Effector memory CD4-positive, alpha-beta T cell (primary cell): Measurements from ENCODE around the gene IDH1.

Experiments used
- DNase-seq, 3 donors: peaks; one replicate each; pipeline ENCODE4 v3.0.0-alpha.2; 2020
- H3K27ac ChIP-seq: 2 replicates; pipeline ENCODE4 v1.7.0; 2013; ENCODE audit warnings: mild to moderate bottlenecking, low read length, moderate library complexity; ENCODE audit not compliant: insufficient read depth, poor library complexity, severe bottlenecking
- H3K27me3 ChIP-seq: replicated peaks from 2 replicates; pipeline ENCODE4 v1.7.0; 2013; ENCODE audit warnings: mild to moderate bottlenecking, low read length; ENCODE audit not compliant: insufficient read depth, control insufficient read depth, poor library complexity, severe bottlenecking
- H3K36me3 ChIP-seq: 2 replicates; pipeline ENCODE4 v1.7.0; 2013; ENCODE audit warnings: mild to moderate bottlenecking, low read length, moderate library complexity; ENCODE audit not compliant: control insufficient read depth, insufficient read depth
- H3K4me1 ChIP-seq: 2 replicates; pipeline ENCODE4 v1.7.0; 2013; ENCODE audit warnings: low read length, mild to moderate bottlenecking; ENCODE audit not compliant: control insufficient read depth, insufficient read depth, poor library complexity, severe bottlenecking
- H3K4me3 ChIP-seq: 2 replicates; pipeline ENCODE4 v1.7.0; 2013; ENCODE audit warnings: low read length, low read depth, mild to moderate bottlenecking; ENCODE audit not compliant: insufficient read depth, poor library complexity, severe bottlenecking
- H3K9me3 ChIP-seq: 2 replicates; pipeline ENCODE4 v1.7.0; 2013; ENCODE audit warnings: mild to moderate bottlenecking, low read length, moderate library complexity; ENCODE audit not compliant: control insufficient read depth
- total RNA-seq, 3 donors: gene quantifications; one replicate each; lab custom pipeline; 2026; lab: John Stamatoyannopoulos, UW

The IDH1 gene
- 5.7 to 10.1 (median 6.9) reads per million in 3 donors for total RNA-seq

GRCh38 chr2:208254871-208255556, at the start of gene IDH1:
TSS of gene IDH1 (minus strand) at chr2:208255071. CDS start at chr2:208251551, 3,520 bp downstream.
- peak; percentile 88 to 93 (median 88) for DNase-seq
- peaks cover 6% of the 10 kb centered on the region for H3K4me1 ChIP-seq

DNA sequence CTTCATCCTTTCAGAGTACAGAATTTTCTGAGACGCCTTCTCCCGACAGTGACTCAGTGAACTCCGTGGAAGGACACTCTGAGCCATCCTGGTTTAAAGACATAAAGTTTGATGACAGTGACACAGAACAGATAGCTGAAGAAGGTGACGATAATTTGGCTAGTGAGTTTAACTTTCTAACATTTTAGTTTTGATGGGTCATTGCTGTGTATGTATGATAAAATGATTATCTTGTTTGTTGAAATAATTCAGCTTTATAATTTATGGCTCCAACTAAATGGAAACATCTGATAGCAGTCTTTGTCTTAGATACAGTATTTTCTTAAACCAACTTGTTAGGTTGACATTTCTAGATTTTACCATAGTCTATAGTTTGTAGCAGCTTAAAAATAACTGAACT, 49.3 kb upstream of the IDH1 start:
- Histone ChIP-seq H3K27me3 (no peaks in the 10 kb centered on the region), H3K36me3 (peaks cover 45% of the 10 kb centered on the region), H3K4me1 (no peaks in the 10 kb centered on the region), H3K9me3 (no peaks in the 10 kb centered on the region), H3K4me3 (no peak overlapping the region), H3K27ac (no peak overlapping the region)
- DNase-seq, result no peak

More at GRCh38 chr2:208254871-208255556, at the start of gene IDH1:
- Histone ChIP-seq H3K36me3 (no peaks in the 10 kb centered on the region), H3K4me3 (peak within 1 kb of the TSS; percentile 69), H3K27me3 (no peaks in the 10 kb centered on the region), H3K9me3 (no peaks in the 10 kb centered on the region), H3K27ac (peak within 1 kb of the TSS; percentile 43)

DNA sequence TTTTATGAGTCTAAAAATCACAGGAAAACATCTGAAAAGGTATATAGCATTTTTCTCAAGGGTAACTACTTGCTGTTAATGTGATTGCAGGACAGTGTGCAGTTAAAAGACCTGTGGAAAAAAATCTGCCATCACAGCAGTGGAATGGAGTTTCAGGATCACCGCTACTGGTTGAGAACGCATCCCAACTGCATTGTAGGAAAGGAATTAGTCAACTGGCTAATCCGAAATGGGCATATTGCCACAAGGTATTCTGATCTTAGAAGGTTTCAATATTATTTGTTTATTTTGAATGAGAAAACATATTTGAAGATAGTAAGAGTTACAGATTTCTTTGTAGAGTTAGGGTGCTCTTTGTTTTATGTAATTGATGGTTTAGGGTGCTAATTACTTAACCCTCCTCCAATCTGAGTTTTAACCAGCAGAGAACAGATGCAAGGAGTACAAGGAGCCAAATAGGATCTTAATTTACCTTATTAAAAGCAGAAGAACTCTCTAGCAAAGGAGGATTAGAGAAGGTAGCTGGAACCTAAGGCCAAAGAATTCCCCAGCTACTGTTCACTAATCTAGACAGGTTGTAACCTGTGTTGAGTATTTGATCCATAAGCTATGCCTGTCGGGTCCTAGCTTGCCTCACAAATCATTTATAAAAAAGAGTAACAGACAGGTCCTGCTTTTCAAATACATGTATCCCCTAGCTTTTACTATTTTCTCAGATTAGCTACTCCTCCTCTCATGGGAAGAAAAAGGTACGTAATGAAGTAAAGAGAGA, 46.2 kb upstream of the IDH1 start:
- DNase-seq, result no peak
- Histone ChIP-seq H3K4me1 (no peaks in the 10 kb centered on the region), H3K9me3 (no peaks in the 10 kb centered on the region), H3K27me3 (no peaks in the 10 kb centered on the region), H3K4me3 (no peak overlapping the region), H3K27ac (no peak overlapping the region), H3K36me3 (peaks cover 50% of the 10 kb centered on the region)

GRCh38 chr2:208297961-208298360, 43.1 kb upstream of the IDH1 start:
- Histone ChIP-seq H3K4me3 (no peak overlapping the region), H3K9me3 (no peaks in the 10 kb centered on the region), H3K27ac (no peak overlapping the region), H3K4me1 (no peaks in the 10 kb centered on the region), H3K27me3 (no peaks in the 10 kb centered on the region), H3K36me3 (peaks cover 31% of the 10 kb centered on the region)
- no peak for DNase-seq

DNA sequence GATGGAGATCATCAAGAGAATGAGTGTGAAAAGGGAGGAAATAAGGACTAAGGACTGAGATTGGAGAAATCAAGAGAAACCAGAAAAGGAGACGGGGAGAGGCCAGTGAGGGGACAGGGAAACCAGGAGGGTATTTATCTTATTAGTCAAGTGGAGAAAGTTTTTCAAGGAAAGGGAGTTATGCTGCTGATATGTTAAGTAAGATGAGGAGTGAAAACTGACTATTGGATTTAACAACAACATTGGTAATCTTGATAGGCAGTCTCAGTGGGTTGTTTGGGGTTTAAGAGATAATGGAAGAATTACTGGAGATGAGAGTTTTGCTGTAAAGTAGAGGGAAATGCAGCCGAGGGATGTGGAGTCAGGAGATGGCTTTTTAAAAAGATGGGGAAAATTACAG, 41.7 kb upstream of the IDH1 start:
- peaks cover 18% of the 10 kb centered on the region for H3K36me3 ChIP-seq
- H3K9me3 ChIP-seq, result no peaks in the 10 kb centered on the region
- H3K4me1 ChIP-seq, result no peaks in the 10 kb centered on the region
- DNase-seq, result no peak
- no peak overlapping the region for H3K27ac ChIP-seq
- H3K27me3 ChIP-seq, result no peaks in the 10 kb centered on the region
- H3K4me3 ChIP-seq, result no peak overlapping the region

DNA sequence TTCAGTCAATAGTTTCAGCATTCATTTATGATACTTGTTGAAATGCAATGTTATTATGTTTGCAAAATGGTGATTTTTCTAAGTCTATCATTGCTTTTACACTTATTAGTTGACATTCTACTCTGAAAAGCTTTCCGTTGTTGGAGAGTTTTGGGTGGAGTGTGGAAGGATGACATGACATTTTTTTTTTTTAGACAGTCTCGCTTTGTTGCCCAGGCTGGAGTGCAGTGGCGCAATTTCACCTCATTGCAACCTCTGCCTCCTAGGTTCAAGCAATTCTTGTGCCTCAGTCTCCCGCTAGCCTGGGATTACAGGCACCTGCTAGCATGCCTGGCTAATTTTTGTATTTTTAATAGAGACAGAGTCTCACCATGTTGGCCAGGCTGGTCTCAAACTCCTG, 41.0 kb upstream of the IDH1 start:
- H3K27ac ChIP-seq, result no peak overlapping the region
- H3K4me1 ChIP-seq, result no peaks in the 10 kb centered on the region
- H3K36me3 ChIP-seq, result peaks cover 12% of the 10 kb centered on the region
- no peaks in the 10 kb centered on the region for H3K27me3 ChIP-seq
- DNase-seq, result no peak
- H3K9me3 ChIP-seq, result no peaks in the 10 kb centered on the region
- no peak overlapping the region for H3K4me3 ChIP-seq

- no peak overlapping the region for H3K4me3 ChIP-seq
- peaks cover 20% of the 10 kb centered on the region for H3K36me3 ChIP-seq
- H3K9me3 ChIP-seq, result no peaks in the 10 kb centered on the region
- DNase-seq, result no peak
- H3K4me1 ChIP-seq, result no peaks in the 10 kb centered on the region
- H3K27me3 ChIP-seq, result no peaks in the 10 kb centered on the region
- H3K27ac ChIP-seq, result no peak overlapping the region
Measured at GRCh38 chr2:208294482-208295024, 39.7 kb upstream of the IDH1 start.

- Histone ChIP-seq H3K9me3 (no peaks in the 10 kb centered on the region), H3K27me3 (no peaks in the 10 kb centered on the region), H3K27ac (no peak overlapping the region), H3K4me1 (no peaks in the 10 kb centered on the region), H3K36me3 (peaks cover 40% of the 10 kb centered on the region), H3K4me3 (no peak overlapping the region)
- DNase-seq, result no peak
Measured at GRCh38 chr2:208285853-208286252, 31.0 kb upstream of the IDH1 start.

- H3K36me3 ChIP-seq, result peaks cover 57% of the 10 kb centered on the region
- H3K27ac ChIP-seq, result no peak overlapping the region
- no peak for DNase-seq
- H3K4me1 ChIP-seq, result no peaks in the 10 kb centered on the region
- no peaks in the 10 kb centered on the region for H3K9me3 ChIP-seq
- H3K27me3 ChIP-seq, result no peaks in the 10 kb centered on the region
- no peak overlapping the region for H3K4me3 ChIP-seq
Measured at GRCh38 chr2:208280933-208281332, 26.1 kb upstream of the IDH1 start.

- H3K4me3 ChIP-seq, result no peak overlapping the region
- no peaks in the 10 kb centered on the region for H3K4me1 ChIP-seq
- H3K27ac ChIP-seq, result no peak overlapping the region
- peaks cover 59% of the 10 kb centered on the region for H3K36me3 ChIP-seq
- no peaks in the 10 kb centered on the region for H3K9me3 ChIP-seq
- DNase-seq, result no peak
- no peaks in the 10 kb centered on the region for H3K27me3 ChIP-seq
Measured at GRCh38 chr2:208280234-208280633, 25.4 kb upstream of the IDH1 start.
